GM12864 (cell line): ENCODE measurements around the gene SMG6.

ENCODE experiments used
- DNase-seq: peaks from one replicate; pipeline ENCODE4 v3.0.0-alpha.2; 2011; ENCODE audit warnings: low read depth
- H3K4me3 ChIP-seq: 2 replicates; pipeline ENCODE4 v1.5.1; 2011; ENCODE audit warnings: mild to moderate bottlenecking, low read depth, low read length, control low read depth
- CTCF ChIP-seq: IDR thresholded peaks from 2 replicates; pipeline ENCODE4 v1.5.1; 2011; ENCODE audit warnings: low read depth, mild to moderate bottlenecking, moderate library complexity, low read length, control low read depth, inconsistent platforms; ENCODE audit errors: missing control alignments

SMG6 gene

GRCh38 chr17:2108170-2108569 lies 195.4 kb downstream of the SMG6 start:
- DNase-seq: no peak
- TF ChIP-seq CTCF: no peak
- no peak overlapping the region for H3K4me3 ChIP-seq

- H3K4me3 ChIP-seq: no peak overlapping the region
- TF ChIP-seq CTCF: no peak
- no peak for DNase-seq
Observed at GRCh38 chr17:2107506-2107905, 196.1 kb downstream of the SMG6 start.

- no peak overlapping the region for H3K4me3 ChIP-seq
- DNase-seq: no peak
- TF ChIP-seq CTCF: no peak
Observed at GRCh38 chr17:2107050-2107449, 196.5 kb downstream of the SMG6 start.

GRCh38 chr17:2106308-2106955 lies 197.2 kb downstream of the SMG6 start:
- no peak for DNase-seq
- H3K4me3 ChIP-seq: no peak overlapping the region
- TF ChIP-seq CTCF: no peak

GRCh38 chr17:2105663-2106062 lies 197.9 kb downstream of the SMG6 start:
- no peak overlapping the region for H3K4me3 ChIP-seq
- TF ChIP-seq CTCF: no peak
- no peak for DNase-seq

GRCh38 chr17:2102931-2103809 lies 200.4 kb downstream of the SMG6 start:
- no peak for DNase-seq
- no peak overlapping the region for H3K4me3 ChIP-seq
- TF ChIP-seq CTCF: no peak
